ACHN (cell line): ENCODE data around the gene NAPB.

Experiments
- DNase-seq: peaks from one replicate; pipeline ENCODE4 v3.0.0-alpha.2; 2015
- in situ Hi-C: cut with HindIII; loops from 2 replicates; pipeline ENCODE4 v1.10.0; 2017; ENCODE audit warnings: low sequenced_read_pairs, low pct_ligation_motif_present, low pct_unique_long_range_greater_than_20kb

Gene NAPB

DNA sequence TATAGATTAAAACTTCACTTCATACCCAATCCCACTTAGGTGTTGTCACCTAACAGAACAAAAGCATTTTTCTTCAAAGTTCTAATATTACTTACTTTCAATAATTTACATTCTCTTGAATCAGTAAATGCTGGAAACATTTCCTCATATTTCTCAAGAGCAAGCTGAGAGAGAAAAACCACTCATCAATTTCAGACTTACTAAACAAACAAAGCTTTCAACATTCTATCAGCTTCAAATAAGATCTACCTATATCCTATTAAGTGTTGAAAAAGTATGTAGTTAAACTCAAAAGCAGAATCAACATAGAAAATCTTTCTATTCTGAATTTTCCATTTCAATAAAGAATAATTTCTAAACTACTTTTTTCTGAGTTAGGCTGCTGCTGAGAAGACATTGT, 41.5 kb downstream of the NAPB start:
- in situ Hi-C loops = no loop called here
- DNase-seq = no peak

GRCh38 chr20:23375827-23376226, 45.5 kb downstream of the NAPB start:
- DNase-seq = no peak
- in situ Hi-C loops = no loop called here

- in situ Hi-C loops = no loop called here
- no peak for DNase-seq
Observed at GRCh38 chr20:23374441-23374840, 46.8 kb downstream of the NAPB start.

GRCh38 chr20:23371496-23371895, 49.8 kb downstream of the NAPB start:
- no peak for DNase-seq
- in situ Hi-C loops = no loop called here

- in situ Hi-C loops = no loop called here
- DNase-seq = no peak
Observed at GRCh38 chr20:23370873-23371272, 50.4 kb downstream of the NAPB start.

DNA sequence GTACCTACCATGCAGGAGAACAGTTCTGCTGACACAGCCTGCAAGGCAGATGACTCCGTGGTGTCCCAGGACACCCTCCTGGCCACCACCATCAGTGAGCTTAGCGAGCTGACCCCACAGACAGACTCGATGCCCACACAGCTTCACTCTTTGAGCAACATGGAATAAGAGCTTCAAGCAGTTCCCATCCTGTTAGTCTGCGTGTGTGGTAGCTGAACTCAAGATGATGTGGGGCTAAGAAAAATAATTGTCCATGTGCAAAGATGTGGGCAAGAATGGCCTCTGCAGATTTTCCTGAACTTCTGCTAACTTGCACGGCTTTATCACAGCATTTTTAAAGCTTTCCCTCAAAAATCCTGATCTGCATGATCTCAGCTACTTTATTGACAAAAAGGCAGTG, 51.0 kb downstream of the NAPB start:
- in situ Hi-C loops = no loop called here
- no peak for DNase-seq

DNA sequence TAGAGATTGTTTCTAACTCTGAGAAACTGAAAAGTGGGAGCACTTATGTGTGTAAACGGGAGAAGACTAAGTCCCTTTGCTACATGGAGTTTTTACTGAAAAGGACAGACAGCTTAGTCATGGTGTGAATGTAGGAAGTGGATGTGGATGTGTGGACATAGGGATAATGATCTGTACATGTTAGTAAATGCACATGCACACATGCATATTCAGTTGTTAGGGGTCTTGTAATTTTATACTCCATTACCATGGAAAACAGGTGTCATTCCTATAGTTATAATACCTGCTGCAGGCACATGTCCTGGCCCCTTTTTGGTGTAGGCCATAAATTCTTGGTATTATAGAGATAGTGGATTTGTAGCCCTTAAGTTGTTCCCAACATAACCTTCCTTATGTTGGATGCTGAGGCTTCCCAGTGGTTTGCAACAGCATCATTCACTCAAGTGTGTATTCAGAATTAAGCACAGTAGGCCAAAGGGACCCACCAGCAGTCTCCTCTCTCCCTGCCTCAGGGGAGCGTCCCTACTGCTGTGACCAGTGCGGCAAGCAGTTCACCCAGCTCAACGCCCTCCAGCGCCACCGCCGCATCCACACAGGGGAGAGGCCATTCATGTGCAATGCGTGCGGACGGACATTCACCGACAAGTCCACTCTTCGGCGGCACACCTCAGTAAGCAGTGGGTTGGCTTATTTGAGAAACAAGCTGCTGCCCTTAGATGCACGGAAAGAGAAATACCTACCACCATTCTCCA, 52.0 kb downstream of the NAPB start:
- in situ Hi-C loops = no loop called here
- DNase-seq = no peak

GRCh38 chr20:23368316-23369071, 52.8 kb downstream of the NAPB start:
- DNase-seq = no peak
- in situ Hi-C loops = no loop called here

DNA sequence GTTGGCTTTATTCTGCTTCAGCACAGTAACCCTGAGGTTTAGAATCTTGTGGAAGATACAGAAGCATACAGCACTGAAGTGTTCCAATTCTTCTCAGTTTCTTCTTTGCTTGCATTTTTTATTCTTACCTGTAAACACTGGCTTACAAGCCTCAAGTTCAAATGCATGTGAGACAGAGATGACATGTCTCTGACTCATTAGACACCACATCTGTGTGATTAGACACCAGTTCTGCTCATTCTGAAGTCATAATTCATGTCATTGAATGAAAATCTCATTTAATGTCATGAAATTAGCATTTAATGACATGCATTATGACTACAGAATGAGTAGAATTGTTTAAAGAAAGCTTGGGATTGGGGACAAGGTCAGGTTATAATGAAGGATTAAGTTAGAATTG, 53.5 kb downstream of the NAPB start:
- DNase-seq = no peak
- in situ Hi-C loops = no loop called here

DNA sequence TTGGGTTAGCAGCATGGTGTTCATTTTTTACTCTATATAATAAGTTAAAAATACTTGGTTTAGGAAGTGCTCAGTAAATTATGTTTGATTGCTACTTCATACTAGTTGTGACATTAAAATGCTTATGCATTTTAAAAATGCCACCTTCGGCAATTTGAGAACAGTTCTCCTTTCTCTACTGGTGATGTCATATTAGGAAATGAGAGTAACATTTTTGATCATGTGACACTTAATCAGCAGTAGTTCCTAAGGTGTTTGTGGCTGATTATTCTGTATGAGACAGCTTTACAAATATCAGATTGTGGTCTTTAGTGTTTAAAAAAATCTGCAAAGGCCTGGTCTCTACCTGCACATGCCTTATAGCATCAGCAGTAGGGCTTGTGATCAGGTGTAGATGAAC, 54.9 kb downstream of the NAPB start:
- no peak for DNase-seq
- in situ Hi-C loops = no loop called here

DNA sequence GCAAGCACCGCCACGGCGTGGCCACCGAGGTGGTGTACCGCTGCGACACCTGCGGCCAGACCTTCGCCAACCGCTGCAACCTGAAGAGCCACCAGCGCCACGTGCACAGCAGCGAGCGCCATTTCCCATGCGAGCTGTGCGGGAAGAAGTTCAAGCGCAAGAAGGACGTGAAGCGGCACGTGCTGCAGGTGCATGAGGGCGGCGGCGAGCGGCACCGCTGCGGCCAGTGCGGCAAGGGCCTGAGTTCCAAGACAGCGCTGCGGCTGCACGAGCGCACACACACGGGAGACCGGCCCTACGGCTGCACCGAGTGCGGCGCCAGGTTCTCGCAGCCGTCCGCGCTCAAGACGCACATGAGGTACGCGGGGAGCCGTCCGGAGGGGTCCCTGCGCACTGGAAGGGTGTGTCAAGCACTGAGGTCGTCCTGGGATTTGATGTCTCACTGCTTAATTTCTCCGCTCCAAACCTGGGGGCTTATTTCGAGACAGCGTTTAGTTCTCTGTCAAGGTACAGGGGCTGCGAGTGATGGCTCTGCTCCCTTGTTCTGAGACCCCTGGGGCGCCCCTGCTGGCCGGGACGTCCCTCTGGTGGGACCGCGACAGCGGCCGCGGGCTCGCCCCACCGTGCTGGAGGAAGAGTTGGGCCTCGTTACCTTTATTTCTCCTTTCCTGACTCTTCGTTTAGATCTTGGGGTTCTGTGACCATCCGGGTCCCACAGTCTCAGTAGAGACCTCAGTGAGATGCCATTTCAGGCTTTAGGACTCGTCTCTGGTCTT, 55.7 kb downstream of the NAPB start:
- DNase-seq = no peak
- in situ Hi-C loops = no loop called here

DNA sequence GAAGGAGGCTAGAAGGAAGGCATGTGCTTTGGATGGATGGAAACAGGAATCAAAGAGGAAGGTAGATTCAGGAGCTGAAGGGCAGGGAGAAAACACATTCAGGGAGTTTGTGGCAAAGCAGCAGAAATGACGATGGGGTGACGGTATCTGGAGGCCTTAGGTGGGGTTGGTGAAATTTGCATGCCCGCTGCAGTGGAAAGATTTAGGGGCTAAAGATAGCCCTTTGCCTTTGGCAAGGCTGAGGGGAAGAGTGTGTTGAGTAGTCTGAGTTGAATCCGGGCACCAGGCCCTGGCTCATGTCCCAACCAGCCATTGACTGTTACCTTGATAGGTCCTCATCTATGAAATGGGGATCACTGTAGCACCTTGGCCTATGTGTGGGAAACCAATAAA, 58.0 kb downstream of the NAPB start:
- DNase-seq = no peak
- in situ Hi-C loops = no loop called here

GRCh38 chr20:23362392-23363256, 58.7 kb downstream of the NAPB start:
- in situ Hi-C loops = no loop called here
- peak; percentile 11 for DNase-seq

DNA sequence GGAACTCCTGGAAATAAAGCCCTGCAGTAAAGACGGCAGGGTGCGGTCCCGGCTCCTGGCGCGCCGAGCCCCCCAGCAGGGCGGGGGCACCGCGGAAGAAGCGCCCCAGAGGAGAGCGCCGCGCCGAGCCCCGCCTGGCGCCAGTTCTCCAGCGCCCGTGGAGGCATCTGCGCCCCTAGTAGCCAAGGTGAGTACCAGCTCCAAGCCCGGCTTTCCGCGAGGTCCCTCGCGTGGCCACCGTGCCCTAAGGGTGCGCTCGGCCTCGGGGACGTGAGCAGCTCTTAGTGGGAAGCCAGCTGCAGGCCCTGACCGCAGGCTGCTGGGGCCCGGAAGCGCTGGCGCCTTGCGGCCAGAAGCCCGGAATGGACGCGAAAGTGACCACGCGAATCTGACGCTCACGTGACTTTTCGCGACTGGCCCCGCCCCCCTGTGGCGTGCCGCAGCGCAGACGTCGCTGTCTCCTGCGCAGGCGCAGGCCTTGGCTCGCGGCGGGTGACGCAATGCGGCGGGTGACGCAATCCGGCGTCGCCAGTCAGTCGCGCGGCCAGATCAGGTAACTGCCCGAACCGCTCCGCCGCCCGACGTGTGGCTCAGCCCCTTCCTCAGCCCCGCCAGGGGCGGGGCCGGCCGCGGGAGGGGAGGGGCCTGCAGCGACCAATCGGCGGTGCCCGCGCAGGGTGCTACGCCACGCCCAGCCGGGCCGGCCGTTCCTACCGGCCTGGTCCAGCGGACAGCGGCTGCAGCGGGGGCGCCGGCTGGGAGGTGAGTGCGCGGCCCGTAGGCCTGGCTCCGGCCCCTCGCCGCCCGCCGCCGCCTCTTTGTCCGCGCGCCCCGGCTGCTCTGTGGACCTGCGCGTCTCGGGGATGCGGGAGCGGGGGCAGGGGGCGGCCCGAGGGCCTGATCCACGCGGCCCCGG, 59.6 kb downstream of the NAPB start, which contains the start of gene GZF1:
Gene GZF1, plus strand, starts transcription at position 707 of the 916 bp plus-strand sequence. CDS start 2,202 bp downstream, outside the sequence.
- DNase-seq = peak; percentile 96
- in situ Hi-C loops = no loop called here

DNA sequence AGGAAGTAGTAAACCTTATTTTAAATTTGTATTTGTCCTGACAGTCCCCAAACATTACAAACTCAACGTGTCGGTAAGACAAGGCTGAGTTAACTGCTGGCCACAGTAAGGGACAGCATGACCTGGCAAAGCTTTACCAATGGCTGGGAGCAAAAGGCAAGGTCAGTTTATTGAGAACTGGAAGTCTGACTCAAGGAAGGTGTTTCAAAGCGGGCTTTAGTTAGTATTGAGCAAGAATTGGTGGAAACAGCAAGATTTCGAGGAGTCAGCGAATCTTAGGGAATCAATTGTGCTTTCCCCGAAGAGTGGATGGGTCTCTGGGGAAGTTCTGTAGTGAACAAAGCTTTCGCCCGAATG, 60.2 kb downstream of the NAPB start:
- in situ Hi-C loops = no loop called here
- DNase-seq = peak; percentile 25

DNA sequence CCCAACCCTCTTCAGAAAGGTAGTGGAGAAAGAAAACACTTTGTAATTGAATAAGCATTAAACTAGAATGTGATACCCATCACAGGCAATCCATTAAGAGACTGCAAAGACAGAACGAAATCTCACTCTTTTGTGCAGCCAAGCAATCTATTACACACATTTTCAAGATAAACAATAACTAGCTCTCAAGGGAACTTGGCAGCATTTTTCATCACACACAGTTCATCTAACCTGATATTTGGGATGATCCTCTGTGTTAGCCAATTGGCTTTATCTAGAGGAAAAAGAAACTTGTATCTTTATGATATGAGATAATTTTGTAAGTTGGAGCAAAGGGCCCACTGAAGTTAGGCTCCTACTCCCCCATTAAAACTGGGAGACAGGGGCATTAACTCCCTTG, 60.8 kb downstream of the NAPB start:
- DNase-seq = peak; percentile 12
- in situ Hi-C loops = no loop called here

- DNase-seq = no peak
- in situ Hi-C loops = no loop called here
Observed at GRCh38 chr20:23358923-23359593, 62.2 kb downstream of the NAPB start.
